WERI-Rb-1 (cell line): Measurements from ENCODE around the gene DEFB113.

Experiments used
- DNase-seq: peaks from one replicate; pipeline ENCODE4 v3.0.0-alpha.2; 2020
- H3K27ac ChIP-seq: fragments of 250-450 bp; sonication (Bioruptor Pico); 2 replicates; pipeline ENCODE4 v1.5.1; 2020; ENCODE audit warnings: mild to moderate bottlenecking, moderate library complexity
- H3K27me3 ChIP-seq: fragments of 250-450 bp; sonication (Bioruptor Pico); 2 replicates; pipeline ENCODE4 v1.5.1; 2021; ENCODE audit warnings: mild to moderate bottlenecking, low read depth, moderate library complexity; ENCODE audit not compliant: insufficient read depth, severe bottlenecking
- H3K36me3 ChIP-seq: fragments of 250-450 bp; sonication (Bioruptor Pico); 2 replicates; pipeline ENCODE4 v1.5.1; 2020; ENCODE audit warnings: mild to moderate bottlenecking, moderate library complexity
- H3K4me3 ChIP-seq: 2 replicates; pipeline ENCODE4 v1.5.1; 2011; ENCODE audit warnings: low read depth, mild to moderate bottlenecking, control low read depth, low read length
- H3K9me3 ChIP-seq: fragments of 250-450 bp; sonication (Bioruptor Pico); 2 replicates; pipeline ENCODE4 v1.5.1; 2021; ENCODE audit warnings: mild to moderate bottlenecking, moderate library complexity; ENCODE audit not compliant: severe bottlenecking
- TF ChIP-seq, protein P1 (sequence below): IDR thresholded peaks from 2 replicates; pipeline ENCODE4 v1.5.1; 2011; ENCODE audit warnings: low read depth, mild to moderate bottlenecking, control low read depth, inconsistent platforms, low read length

DEFB113 gene

DNA sequence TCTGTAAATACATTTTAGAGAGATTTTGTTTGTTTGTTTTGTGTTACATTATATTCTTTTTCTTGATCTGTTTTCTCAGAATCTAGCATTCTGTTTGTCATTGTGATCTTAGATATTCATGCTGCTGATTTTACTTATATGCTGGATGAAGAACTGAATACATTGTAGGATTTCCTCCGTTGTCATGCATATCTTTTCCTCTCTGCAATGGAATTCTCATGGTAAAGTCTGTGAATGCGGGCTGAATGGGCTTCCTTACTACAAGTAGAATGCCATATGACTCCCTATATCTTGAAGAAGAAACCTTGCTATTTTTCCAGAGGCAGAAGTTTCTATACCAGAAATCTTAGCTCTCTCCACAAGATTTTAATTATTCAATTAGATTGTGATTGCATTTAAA lies 3.1 kb downstream of the DEFB113 start:
- H3K27me3 ChIP-seq, result no peaks in the 10 kb centered on the region
- no peaks in the 10 kb centered on the region for H3K9me3 ChIP-seq
- TF ChIP-seq, protein P1, sequence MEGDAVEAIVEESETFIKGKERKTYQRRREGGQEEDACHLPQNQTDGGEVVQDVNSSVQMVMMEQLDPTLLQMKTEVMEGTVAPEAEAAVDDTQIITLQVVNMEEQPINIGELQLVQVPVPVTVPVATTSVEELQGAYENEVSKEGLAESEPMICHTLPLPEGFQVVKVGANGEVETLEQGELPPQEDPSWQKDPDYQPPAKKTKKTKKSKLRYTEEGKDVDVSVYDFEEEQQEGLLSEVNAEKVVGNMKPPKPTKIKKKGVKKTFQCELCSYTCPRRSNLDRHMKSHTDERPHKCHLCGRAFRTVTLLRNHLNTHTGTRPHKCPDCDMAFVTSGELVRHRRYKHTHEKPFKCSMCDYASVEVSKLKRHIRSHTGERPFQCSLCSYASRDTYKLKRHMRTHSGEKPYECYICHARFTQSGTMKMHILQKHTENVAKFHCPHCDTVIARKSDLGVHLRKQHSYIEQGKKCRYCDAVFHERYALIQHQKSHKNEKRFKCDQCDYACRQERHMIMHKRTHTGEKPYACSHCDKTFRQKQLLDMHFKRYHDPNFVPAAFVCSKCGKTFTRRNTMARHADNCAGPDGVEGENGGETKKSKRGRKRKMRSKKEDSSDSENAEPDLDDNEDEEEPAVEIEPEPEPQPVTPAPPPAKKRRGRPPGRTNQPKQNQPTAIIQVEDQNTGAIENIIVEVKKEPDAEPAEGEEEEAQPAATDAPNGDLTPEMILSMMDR, result no peak
- H3K27ac ChIP-seq, result no peak overlapping the region
- DNase-seq, result no peak
- no peak overlapping the region for H3K4me3 ChIP-seq
- no peaks in the 10 kb centered on the region for H3K36me3 ChIP-seq

DNA sequence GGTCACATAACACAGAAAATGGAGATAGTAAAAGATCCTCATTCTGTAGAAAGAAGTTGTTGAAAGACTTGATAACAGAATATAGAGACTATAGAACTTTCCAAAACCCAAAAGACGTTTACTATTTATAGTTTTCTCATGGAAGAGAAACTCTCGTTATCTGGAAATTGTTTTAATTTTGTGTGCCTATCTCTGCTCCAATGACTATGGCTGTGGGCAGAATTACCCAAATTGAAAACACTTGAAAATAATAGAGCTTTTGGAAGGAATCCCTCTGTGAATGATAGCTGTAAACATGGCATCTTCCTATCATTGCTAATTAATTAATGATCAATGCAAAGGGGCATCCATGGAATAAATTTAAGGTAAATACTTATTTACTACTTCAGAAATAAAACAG lies 5.4 kb downstream of the DEFB113 start, which contains the start of gene DEFB114:
DEFB114 (minus strand) TSS at position 101 of the 400 bp plus-strand sequence; CDS start at position 42, 59 bp downstream.
- TF ChIP-seq, protein P1, result no peak
- DNase-seq, result no peak
- no peak within 1 kb of the TSS for H3K27ac ChIP-seq
- H3K4me3 ChIP-seq, result no peak within 1 kb of the TSS
- H3K27me3 ChIP-seq, result no peaks in the 10 kb centered on the region
- no peaks in the 10 kb centered on the region for H3K9me3 ChIP-seq
- no peaks in the 10 kb centered on the region for H3K36me3 ChIP-seq

DNA sequence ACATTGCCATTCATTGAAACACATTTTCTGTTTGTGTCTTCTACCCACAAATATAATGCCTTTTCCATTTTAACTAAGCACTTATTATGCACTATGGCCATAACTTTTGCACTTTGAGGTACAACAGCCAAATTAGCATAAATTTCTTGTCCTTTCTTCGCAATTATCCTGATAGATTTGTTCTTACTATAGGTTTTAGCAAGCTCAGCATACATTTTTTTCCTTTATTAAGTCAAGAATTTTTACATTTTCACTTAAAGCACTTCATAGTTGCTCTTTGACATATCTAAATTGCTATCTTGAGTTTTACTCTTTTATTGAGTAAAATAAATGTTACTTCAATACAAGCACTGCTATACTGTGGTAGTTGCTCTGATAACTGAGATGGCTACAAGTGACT lies 11.2 kb downstream of the DEFB113 start:
- Histone ChIP-seq H3K9me3 (no peaks in the 10 kb centered on the region), H3K27ac (no peak overlapping the region), H3K27me3 (no peaks in the 10 kb centered on the region), H3K36me3 (no peaks in the 10 kb centered on the region), H3K4me3 (no peak overlapping the region)
- no peak for DNase-seq
- TF ChIP-seq, protein P1, result no peak

DNA sequence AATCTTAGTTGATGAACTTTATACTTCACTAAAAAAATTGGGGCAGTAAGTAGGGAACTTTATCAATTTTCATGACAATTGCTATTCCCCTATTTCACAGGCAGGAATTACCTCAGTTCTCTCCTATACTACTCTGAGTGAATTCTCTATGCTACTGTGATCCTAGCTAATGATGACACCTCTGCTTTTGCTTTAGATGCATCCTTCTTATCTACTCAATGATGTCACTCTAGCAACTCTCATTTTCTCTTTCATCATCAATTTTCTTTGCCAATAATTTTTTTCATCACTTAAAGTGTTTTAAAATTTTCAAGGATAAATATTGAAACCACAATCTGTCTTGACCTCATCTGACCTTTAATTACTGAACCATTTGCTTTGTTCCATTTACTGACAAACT lies 13.6 kb downstream of the DEFB113 start:
- Histone ChIP-seq H3K9me3 (no peaks in the 10 kb centered on the region), H3K27me3 (no peaks in the 10 kb centered on the region), H3K4me3 (no peak overlapping the region), H3K27ac (no peak overlapping the region), H3K36me3 (no peaks in the 10 kb centered on the region)
- DNase-seq, result no peak
- TF ChIP-seq, protein P1, result no peak

DNA sequence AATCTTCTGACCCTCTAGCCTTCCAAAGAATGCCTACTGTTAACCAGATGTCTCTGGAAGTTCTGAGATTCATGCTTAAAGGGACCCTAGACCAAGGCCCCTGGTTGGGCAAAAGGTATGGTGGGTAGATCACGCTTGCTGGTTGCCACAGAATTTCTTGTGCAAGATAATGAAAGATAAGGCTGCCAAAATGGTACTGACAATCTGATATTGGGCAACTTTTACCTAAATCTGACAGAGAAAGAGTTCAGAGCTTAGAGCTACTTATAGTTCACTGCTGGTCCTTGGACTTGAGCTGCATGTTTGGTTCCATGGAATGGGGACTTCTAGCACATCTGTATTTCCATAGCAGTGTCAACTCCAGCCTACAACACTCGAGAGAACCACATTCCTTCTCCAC lies 17.5 kb downstream of the DEFB113 start:
- TF ChIP-seq, protein P1, result no peak
- no peak for DNase-seq

GRCh38 chr6:49950415-49950751 lies 19.0 kb downstream of the DEFB113 start:
- TF ChIP-seq, protein P1, result no peak
- Histone ChIP-seq H3K27ac (no peak overlapping the region), H3K4me3 (no peak overlapping the region), H3K36me3 (no peaks in the 10 kb centered on the region), H3K9me3 (no peaks in the 10 kb centered on the region), H3K27me3 (no peaks in the 10 kb centered on the region)
- DNase-seq, result no peak

More for the DNA sequence above, 17.5 kb downstream of the DEFB113 start:
- no peaks in the 10 kb centered on the region for H3K36me3 ChIP-seq
- H3K4me3 ChIP-seq, result no peak overlapping the region
- H3K27me3 ChIP-seq, result no peaks in the 10 kb centered on the region
- H3K9me3 ChIP-seq, result no peaks in the 10 kb centered on the region
- H3K27ac ChIP-seq, result no peak overlapping the region
